ELR (cell line): ENCODE data around the gene UBE2O.

Source experiments
- DNase-seq: peaks from one replicate; pipeline ENCODE4 v3.0.0-alpha.2; 2015; ENCODE audit warnings: low read depth

UBE2O gene

DNA sequence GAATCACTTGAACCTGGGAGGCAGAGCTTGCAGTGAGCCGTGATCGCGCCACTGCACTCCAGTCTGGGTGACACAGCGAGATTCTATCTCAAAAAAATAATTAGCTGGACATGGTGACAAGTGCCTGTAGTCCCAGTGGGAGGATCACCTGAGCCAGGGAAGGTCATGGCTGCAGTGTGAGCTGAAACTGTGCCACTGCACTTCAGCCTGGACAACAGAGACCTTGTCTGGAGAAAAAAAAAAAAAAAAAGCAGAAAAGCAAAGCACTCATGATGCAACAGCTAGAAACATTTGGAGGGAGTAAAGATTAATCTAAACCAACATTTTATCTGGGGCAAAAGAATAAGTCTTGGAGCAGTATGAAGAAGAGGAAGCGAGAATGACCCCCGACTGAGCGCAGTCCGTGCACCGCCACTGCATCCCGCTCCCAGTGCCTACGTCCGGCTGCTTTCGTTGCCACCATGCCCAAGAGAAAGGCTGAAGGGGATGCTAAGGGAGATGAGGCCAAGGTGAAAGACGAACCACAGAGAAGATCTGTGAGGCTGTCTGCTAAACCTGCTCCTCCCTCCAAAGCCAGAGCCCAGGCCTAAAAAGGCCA is 107.5 kb downstream of the UBE2O start:
- DNase-seq, result no peak

DNA sequence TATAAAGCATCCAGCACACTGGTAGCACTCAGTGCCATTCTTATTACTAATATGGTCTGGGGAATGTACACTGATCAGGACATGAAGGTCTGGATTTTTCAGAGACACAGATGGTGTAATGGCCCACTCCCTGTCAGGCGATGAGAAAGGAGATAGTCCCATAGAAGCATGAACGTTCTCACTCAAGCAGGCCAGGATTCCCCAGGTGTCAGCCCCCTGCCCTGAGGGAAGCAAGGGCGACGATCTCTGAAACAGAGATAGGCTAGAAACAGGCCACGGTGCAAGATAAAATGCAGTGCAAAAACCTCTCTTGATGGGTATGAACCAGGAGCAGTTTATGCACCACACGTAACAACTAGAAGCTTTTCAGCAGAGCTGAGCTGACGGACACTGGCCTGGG is 109.8 kb downstream of the UBE2O start:
- no peak for DNase-seq

DNA sequence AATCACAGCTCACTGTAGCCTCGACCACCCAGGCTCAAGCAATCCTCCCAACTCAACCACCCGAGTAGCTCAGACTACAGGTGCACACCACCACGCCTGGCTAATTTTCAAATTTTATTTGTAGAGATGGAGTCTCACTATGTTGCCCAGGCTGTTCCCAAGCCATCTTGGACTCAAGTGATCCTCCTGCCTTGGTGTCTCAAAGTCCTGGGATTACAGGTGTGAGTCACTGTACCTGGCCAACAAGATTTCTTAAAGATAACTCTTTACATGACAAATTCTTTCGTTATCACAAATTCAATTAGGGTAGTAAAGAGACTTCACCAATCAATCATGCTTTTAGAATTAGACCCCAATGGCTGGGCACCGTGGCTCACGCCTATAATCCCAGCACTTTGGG is 111.7 kb downstream of the UBE2O start:
- DNase-seq, result no peak
